Subcutaneous adipose tissue (tissue), 4 donors: ENCODE measurements around the gene CD93. TPM values are rescaled to one million over a fixed set of nuclear protein-coding genes. Genes with fewer than 3 reads are reported as not detected.

Experiments
- total RNA-seq, 4 donors: library from RNA; depleted of rRNA; stranded (reverse); fragments of >200 nt; gene quantifications; one replicate each; pipeline ENCODE4 v1.1.0, GENCODE V29; 2016
- TF ChIP-seq, protein P1 (sequence below): fragments of 450-650 bp; IDR thresholded peaks from one replicate; pipeline ENCODE4 v1.5.1; 2016; ENCODE audit warnings: low read depth, mild to moderate bottlenecking, control low read depth, antibody characterized with exemption, moderate library complexity

Gene CD93
- total RNA-seq, 4 donors from 2014 or later, result 47.8 to 82.9 (median 61.0) TPM

DNA sequence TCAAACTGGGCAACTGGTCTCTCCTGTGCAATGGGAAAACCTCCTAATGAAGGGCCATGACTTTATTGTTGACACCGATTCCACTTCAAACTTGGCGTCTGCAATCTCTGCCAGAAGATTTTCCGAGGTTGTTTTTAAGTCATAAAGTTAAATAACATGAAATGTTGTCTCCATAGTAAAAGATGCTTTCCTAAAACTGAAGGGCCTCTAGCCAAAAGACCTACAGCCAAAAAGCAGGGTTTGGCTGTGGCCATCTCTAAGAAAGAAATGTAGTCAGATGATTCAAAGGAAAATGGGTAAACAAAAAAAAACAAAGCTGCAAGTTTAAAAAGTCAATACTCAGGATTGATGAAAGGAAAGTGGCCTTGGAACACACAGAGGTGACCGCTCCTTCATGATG lies 14.1 kb downstream of the CD93 start:
- TF ChIP-seq, protein P1, sequence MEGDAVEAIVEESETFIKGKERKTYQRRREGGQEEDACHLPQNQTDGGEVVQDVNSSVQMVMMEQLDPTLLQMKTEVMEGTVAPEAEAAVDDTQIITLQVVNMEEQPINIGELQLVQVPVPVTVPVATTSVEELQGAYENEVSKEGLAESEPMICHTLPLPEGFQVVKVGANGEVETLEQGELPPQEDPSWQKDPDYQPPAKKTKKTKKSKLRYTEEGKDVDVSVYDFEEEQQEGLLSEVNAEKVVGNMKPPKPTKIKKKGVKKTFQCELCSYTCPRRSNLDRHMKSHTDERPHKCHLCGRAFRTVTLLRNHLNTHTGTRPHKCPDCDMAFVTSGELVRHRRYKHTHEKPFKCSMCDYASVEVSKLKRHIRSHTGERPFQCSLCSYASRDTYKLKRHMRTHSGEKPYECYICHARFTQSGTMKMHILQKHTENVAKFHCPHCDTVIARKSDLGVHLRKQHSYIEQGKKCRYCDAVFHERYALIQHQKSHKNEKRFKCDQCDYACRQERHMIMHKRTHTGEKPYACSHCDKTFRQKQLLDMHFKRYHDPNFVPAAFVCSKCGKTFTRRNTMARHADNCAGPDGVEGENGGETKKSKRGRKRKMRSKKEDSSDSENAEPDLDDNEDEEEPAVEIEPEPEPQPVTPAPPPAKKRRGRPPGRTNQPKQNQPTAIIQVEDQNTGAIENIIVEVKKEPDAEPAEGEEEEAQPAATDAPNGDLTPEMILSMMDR, result no peak

DNA sequence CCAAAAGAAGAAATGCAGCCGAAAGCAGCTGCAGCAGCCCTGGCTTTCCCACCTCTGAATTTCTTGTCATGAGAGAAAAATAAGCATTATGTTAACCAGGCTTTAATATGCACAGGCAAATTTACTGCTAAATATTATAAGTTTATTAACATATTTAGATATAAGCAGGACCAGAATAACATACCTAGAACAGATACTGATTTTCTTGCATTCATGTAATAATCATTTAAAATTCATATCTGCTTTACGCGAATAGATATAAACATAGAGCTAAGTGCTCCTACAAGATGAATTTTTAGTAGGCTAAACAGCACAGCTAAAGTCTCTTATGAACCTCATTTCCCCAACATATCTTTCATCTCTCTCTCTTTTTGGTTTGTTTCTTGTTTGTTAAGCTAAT lies 14.7 kb downstream of the CD93 start:
- TF ChIP-seq, protein P1, result no peak

DNA sequence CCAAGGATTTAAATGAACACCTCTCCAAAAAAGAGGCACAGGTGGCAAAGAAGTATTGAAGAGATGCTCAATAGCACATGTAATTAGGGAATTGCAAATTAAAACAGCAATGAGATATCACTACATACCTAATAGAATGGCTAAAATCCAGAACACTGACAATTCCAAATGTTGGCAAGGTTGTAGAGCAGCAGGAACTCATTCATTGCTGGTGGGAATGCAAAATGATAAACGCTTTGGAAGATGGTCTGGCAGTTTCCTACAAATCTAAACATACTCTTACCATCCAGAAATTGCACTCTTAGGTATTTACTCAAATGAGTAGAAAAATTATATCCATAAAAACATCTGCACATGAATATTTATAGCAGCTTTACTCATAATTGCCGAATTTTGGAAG lies 17.0 kb downstream of the CD93 start:
- TF ChIP-seq, protein P1, result no peak

DNA sequence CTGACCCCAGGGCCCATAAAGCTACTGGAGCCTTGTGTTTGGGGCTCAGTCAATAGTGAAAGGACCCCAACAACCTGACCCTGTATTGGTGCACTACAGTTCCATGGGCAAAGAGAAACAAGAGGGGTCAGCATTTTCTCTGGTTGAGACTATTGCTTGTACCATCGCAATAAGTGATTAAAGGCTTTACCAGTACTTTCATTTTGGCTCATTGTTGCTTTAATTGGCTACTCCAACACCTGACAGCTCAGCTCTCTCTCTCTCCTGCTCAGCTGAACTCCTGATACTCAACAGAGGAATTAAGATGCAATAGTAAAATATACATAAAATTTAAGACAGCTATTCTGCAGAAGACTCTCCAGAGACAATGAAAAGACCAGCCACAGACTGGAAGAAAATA lies 17.8 kb downstream of the CD93 start:
- TF ChIP-seq, protein P1, result no peak

DNA sequence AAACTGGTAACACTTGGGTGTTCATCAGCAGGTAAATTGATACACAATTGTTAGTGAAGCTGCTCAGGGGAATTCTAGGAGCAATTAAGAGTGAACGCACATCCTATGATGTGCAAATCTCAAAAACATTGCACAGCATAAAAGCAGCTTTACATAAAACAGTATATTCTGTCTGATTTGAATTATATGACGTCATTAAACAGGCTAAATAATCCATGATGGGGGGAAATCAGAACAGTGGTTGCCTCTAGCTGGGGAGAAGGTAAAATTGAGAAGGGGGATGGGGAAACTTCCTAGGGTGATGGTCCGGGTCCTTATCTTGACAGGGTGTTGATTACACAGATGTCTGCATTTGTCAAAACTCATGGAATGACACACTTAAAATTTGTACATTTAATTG lies 19.4 kb downstream of the CD93 start:
- TF ChIP-seq, protein P1, result no peak

DNA sequence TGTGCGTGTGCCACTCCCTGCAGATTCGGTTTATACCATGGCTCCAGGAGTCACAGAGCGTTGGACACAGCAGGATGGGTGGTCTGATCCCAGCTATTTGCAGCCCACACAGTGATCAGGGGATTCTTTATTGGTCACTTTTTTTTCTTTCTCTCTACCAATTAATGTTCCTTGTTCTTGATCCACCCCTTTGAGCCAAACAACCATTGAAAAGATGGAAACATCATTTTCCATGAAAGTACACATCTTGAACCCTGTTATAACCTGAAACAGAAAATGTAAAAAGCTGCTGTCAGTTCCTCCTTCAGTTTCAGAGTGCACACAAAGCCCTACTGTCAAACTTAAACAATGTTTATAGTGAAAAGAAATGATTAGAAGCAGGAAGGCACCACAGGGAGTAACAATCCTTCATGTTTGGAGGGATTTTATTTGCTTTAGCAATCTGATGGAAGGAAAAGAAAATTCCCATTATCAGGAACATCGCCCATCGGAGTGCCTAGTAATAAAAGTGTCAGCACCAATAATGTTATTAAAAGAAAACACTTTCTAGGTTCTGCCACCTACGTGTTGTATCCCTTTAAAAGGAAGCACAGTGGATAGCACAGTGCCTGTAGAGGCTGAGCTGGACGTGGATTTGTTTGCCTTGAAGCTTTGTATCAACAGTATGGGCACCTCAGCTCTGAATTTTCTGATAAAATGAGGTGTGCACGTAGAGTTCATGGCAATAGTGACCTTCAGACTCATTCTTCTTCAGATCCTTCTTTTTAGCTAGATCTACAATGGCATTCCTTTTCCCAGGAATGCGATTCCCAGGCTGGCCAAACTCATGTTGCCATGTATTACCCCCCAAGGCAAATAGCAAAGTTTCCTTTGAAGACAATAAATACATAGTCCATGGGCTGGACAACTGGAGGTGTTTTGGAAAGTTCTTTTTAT lies 20.6 kb downstream of the CD93 start:
- TF ChIP-seq, protein P1, result no peak

DNA sequence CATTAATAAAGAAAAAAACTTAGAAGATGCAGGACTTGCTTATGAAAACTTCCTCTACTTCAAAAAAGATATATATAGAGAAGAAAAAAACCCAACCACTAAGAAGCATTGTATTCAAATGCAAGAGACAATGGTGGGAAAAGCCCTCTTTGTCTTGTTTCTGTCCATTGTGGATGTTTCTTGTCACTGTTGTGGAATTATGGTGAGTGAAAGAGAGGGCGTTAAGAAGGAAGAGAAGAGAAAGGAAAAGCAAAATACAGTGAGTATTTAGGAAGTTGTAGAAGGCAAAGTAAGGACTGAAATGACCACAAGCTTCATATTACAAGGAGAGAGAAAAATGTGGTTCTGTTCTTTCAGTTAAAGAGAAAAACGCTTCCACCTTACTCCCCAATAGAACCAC lies 22.5 kb downstream of the CD93 start:
- TF ChIP-seq, protein P1, result no peak
